ENCODE results near the gene EMX1.

EMX1 gene

GRCh38 chr2:72917138-72917876 lies at the start of gene EMX1:
EMX1 (plus strand) TSS chr2:72917519; CDS start chr2:72917853, 334 bp downstream.
- peak; percentile 25 for DNase-seq (ENCODE audit: low spot score)

- no peak for DNase-seq (ENCODE audit: low spot score)
Measured at GRCh38 chr2:72871060-72871459, 46.3 kb upstream of the EMX1 start.

- DNase-seq (ENCODE audit: low spot score): no peak
Measured at GRCh38 chr2:72871880-72872279, 45.4 kb upstream of the EMX1 start.

GRCh38 chr2:72883356-72883962 lies 33.9 kb upstream of the EMX1 start:
- no peak for DNase-seq (ENCODE audit: low spot score)

GRCh38 chr2:72886505-72887031 lies 30.8 kb upstream of the EMX1 start:
- DNase-seq (ENCODE audit: low spot score): no peak

DNA sequence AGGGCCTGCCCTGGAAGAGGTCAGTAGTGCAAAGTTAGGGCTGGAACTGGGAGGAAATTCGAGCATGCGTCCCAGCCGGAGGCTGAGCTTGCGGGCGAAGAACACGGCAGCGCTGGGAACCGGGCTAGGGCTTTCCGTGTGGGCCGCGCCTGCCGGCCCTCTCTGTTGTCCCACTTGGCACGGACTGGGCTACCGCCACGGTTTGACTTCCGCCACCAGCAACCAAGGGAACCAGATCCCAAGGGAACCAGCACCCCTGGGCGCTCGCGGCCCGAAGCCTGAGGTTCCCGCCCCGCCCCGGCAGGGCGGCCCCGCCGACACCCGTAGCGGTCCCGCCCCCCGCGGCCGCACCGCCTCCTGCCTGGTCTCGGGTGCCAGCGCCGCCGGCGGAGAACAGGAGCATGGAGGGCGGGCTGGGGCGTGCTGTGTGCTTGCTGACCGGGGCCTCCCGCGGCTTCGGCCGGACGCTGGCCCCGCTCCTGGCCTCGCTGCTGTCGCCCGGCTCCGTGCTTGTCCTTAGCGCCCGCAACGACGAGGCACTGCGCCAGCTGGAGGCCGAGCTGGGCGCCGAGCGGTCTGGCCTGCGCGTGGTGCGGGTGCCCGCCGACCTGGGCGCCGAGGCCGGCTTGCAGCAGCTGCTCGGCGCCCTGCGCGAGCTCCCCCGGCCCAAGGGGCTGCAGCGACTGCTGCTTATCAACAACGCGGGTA lies 30.1 kb upstream of the EMX1 start, which contains the start of gene SPR:
TSS of gene SPR (plus strand) at position 377 of the 708 bp plus-strand sequence. CDS start at position 402, 25 bp downstream.
- peak; percentile 26 for DNase-seq (ENCODE audit: low spot score)

GRCh38 chr2:72887740-72888437 lies 29.4 kb upstream of the EMX1 start:
- DNase-seq (ENCODE audit: low spot score): peak; percentile 46

GRCh38 chr2:72888438-72889202 lies 28.7 kb upstream of the EMX1 start:
- no peak for DNase-seq (ENCODE audit: low spot score)

GRCh38 chr2:72889991-72890390 lies 27.3 kb upstream of the EMX1 start:
- no peak for DNase-seq (ENCODE audit: low spot score)

DNA sequence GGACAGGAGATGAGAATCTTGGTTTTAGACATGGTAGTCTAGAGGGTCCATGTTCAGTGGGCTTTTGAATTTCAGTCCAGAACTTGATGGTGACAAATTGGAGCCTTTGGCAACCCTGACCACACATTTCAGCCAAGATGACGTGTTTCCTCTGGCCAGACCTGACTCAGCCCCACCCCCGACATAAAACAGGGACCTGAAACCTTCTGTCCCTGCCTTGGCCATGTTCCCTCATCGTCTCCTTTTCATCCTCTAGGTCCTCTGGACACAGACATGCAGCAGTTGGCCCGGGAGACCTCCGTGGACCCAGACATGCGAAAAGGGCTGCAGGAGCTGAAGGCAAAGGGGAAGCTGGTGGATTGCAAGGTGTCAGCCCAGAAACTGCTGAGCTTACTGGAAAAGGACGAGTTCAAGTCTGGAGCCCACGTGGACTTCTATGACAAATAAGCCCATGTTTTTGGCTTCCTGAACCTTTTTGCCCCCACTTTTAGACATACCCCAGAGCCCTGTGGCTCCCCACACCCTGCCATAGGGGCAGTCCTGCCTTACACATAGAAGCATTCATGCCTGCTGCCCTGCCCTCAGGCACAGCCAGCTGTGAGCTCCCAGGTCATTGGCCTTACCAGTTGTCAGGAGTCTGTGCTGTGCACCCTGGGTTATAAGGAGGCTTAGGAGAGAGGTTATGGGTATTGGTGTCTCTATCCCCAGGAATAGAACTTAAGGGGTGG lies 26.1 kb upstream of the EMX1 start:
- DNase-seq (ENCODE audit: low spot score): no peak

- peak; percentile 49 for DNase-seq (ENCODE audit: low spot score)
Measured at GRCh38 chr2:72892506-72893173, 24.7 kb upstream of the EMX1 start.

- no peak for DNase-seq (ENCODE audit: low spot score)
Measured at GRCh38 chr2:72893594-72894319, 23.6 kb upstream of the EMX1 start.

DNA sequence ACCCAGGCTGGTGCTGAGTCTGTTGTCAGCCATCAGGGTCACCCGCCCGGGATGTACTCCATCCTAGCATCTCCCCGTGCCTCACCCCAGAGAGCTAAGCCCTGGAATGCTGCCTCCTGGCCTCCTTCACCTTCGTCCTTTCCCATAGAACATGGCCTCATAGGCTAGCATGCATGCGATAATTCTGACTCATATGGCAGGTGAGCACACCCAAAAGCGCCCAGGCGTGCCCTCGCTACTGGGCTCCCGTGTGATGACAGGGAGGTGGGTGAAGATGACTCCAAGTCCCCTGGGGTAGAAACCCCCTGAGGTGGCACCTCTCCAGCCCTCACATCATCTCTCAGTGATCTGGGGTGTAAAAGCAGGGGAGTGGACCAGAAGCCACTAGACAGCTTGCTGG lies 22.8 kb upstream of the EMX1 start:
- no peak for DNase-seq (ENCODE audit: low spot score)

DNA sequence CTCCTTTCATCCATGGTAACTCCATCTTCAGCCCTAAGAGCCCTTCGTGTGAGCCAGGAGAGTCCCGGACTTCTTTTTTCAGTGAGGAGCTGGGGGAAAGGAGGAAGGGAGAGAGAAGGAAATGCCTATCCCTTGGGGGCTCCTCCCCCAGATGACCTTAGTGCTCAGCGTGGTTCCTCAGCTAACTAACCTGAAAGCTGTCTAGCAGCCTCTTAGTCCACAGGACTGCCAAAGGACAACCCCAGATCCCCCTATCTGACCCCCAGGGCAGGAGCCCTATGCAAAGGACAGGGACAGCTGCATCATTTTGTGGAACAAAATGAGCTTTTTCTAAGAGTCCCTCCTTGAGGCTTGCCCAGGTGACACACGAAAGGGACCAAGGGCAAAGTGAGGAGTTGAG lies 22.2 kb upstream of the EMX1 start:
- no peak for DNase-seq (ENCODE audit: low spot score)

GRCh38 chr2:72895759-72896281 lies 21.5 kb upstream of the EMX1 start:
- no peak for DNase-seq (ENCODE audit: low spot score)

- no peak for DNase-seq (ENCODE audit: low spot score)
Measured at GRCh38 chr2:72896446-72896845, 20.9 kb upstream of the EMX1 start.

- DNase-seq (ENCODE audit: low spot score): no peak
Measured at GRCh38 chr2:72897785-72898584, 19.3 kb upstream of the EMX1 start.

- DNase-seq (ENCODE audit: low spot score): no peak
Measured at GRCh38 chr2:72898585-72898906, 18.8 kb upstream of the EMX1 start.
